GM04504 (cell line): ENCODE measurements around the gene ZNF28.
"Not testable (repeated sequence)": the region's sequence is repeated elsewhere in the genome, so short reads cannot be mapped to it uniquely, and the experiment has no call there.

ENCODE experiments used
- DNase-seq: peaks from one replicate; pipeline ENCODE4 v3.0.0-alpha.2; 2012; ENCODE audit warnings: low read depth

The ZNF28 gene

DNA sequence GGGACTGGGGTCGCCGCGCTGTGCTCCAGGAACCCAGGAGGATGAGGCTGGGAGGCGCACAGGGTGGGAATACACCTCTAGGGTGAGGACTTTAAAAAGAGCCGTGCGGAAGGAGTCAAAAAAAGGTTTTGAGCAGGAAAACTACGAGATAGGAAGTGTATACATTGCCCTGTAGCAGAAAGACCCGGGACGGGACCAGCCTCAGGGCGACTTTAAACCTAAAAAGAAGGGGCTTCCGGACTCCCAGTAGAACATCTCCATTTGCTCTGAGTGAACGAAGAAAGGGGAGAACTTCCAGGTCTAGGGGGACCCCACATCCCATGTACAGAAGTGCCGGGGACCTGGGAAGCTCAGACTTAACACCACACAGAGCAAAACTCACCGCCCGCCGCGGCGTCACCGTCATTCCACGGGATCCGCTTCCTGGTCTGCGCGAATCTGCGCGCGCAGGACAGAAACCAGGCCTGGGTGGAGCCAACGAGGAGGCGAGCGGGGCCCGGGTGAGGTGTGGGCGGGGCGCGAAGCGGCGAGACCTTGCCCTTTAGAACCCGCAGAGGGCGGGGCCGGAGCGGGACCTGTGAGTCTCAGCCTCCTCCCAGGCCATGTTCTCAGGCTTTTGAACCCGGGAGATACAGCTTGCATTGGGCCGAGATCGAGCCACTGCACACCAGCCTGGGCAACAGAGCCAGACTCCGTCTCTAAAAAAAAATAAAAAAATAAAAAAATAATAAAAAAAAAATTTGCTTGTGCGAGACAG, at the start of gene ZNF28:
ZNF28 (minus strand) TSS at position 430 of the 757 bp plus-strand sequence. CDS start 3,675 bp downstream, outside the sequence.
- peak; percentile 11 for DNase-seq

GRCh38 chr19:52868031-52868430, 46.6 kb upstream of the ZNF28 start:
- not testable (repeated sequence) for DNase-seq

DNA sequence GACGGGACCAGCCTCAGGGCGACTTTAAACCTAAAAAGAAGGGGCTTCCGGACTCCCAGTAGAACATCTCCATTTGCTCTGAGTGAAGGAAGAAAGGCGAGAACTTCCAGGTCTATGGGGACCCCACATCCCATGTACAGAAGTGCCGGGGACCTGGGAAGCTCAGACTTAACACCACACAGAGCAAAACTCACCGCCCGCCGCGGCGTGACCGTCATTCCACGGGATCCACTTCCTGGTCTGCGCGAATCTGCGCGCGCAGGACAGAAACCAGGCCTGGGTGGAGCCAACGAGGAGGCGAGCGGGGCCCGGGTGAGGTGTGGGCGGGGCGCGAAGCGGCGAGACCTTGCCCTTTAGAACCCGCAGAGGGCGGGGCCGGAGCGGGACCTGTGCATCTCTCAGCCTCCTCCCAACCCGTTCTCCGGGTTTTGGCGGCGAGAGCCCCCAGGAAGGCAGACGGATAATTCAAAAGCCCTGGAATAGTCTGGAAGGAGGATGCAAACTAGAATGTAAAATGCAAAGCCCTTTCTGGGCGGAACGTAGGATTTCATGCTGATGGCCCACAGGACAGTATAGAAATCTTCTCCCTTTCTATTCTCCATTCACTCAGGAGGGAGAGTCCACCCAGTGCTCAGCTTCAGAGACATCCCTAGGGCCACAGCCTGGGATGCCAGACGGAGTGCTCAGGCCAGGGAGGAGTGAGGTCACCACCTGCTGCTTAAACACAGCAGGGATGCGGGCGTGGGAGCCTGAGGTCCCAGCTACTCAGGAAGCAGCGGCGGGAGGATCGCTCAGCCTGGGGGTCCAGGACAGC, 36.2 kb upstream of the ZNF28 start, which contains the start of gene ZNF468:
ZNF468 (minus strand) TSS at position 242 of the 814 bp plus-strand sequence. CDS start 3,347 bp downstream, outside the sequence.
- peak; percentile 27 for DNase-seq

GRCh38 chr19:52856540-52857377, 35.3 kb upstream of the ZNF28 start:
- not testable (repeated sequence) for DNase-seq

DNA sequence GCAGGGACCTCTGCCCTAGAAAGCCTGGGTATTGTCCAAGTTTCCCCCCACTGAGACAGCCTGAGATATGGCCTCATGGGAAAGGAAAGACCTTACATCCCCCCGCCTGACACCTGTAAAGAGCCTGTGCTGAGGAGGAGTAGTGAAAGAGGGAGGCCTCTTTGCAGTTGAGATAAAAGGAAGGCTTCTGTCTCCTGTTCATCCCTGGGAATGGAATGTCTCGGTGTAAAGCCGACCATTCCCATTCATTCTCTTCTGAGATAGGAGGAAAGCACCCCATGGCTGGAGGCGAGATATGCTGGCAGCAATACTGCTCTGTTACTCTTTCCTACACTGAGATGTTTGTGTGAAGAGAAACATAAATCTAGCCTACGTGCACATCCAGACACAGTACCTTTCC, 25.9 kb upstream of the ZNF28 start:
- not testable (repeated sequence) for DNase-seq

- not testable (repeated sequence) for DNase-seq
Observed at GRCh38 chr19:52840825-52841465, 19.5 kb upstream of the ZNF28 start.

GRCh38 chr19:52834289-52834688, 12.9 kb upstream of the ZNF28 start:
- not testable (repeated sequence) for DNase-seq

DNA sequence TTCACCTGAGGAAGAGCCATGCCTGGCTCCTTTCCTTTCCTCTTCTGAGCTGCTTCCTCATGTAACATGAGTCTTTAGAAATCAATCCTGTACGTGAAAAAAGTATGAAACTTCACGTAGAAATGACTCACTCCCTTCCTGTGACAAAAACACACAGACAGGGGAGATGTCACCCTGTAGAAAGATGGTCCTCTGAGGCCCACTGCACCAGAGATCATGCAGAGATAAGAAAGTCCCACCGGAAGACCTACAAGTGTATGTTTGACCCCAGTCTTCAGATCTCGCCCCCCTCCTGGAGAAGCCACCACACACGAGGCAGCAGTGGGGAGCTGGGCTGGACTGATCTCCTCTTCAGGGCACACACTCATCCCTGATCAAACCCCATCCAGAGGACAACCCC, 12.1 kb upstream of the ZNF28 start:
- not testable (repeated sequence) for DNase-seq

- not testable (repeated sequence) for DNase-seq
Observed at GRCh38 chr19:52829866-52830265, 8.4 kb upstream of the ZNF28 start.

DNA sequence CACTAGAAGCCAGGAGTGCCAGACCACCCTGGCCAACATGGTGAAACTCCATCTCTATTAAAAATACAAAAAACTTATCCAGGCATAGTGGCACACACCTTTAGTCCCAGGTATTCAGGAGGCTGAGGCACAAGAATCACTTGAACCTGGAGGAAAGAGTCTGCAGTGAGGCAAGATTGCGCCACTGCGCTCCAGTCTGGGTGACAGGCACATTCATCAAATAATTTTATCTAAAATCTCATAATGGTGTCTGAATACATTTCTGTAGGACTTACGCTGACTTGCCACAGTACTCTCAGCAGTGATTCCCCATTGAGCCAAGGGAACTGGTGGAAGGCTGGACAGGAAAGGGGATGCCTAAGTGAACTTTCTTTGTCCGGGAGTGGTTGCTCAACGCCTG, 4.3 kb upstream of the ZNF28 start:
- DNase-seq, result no peak

DNA sequence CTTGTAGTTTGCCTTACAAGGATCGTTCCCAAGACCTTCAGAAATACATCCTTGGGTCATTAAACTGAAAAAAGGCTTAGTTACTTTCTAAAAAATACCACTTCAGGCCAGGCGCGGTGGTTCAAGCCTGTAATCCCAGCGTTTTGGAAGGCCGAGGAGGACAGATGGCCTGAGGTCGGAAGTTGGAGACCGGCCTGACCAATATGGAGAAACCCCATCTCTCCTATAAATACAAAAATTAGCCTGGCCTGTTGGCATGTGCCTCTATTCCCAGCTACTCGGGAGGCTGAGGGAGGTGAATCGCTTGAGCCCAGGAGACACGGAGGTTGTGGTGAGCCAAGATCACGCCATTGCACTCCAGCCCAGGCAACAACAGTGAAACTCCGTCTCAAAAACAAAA, 2.2 kb upstream of the ZNF28 start:
- DNase-seq, result no peak

GRCh38 chr19:52820472-52821203, 795 bp downstream of the ZNF28 start:
- peak; percentile 4 for DNase-seq

DNA sequence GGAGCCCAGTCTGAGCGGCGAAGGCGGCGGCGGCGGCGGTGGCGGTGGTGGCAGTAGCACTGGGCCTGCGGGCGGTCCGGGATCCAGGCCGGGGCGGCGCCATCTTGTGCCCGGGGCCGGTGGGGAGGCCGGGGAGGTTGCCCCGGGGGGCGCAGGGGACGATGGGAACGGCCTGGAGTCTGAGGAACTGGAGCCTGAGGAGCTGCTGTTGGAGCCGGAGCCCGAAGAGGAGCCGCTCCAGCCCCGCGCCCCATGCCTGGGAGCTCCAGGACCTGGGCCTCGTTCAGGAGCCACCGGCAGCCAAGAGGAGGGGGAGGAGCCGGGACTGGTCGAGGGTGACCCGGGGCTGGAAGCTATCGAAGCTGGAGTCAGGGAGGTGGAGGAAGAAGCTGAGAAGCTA, 11.6 kb downstream of the ZNF28 start:
- no peak for DNase-seq

GRCh38 chr19:52799950-52800640, 21.3 kb downstream of the ZNF28 start:
- DNase-seq, result not testable (repeated sequence)

- no peak for DNase-seq
Observed at GRCh38 chr19:52789440-52789839, 32.0 kb downstream of the ZNF28 start.

DNA sequence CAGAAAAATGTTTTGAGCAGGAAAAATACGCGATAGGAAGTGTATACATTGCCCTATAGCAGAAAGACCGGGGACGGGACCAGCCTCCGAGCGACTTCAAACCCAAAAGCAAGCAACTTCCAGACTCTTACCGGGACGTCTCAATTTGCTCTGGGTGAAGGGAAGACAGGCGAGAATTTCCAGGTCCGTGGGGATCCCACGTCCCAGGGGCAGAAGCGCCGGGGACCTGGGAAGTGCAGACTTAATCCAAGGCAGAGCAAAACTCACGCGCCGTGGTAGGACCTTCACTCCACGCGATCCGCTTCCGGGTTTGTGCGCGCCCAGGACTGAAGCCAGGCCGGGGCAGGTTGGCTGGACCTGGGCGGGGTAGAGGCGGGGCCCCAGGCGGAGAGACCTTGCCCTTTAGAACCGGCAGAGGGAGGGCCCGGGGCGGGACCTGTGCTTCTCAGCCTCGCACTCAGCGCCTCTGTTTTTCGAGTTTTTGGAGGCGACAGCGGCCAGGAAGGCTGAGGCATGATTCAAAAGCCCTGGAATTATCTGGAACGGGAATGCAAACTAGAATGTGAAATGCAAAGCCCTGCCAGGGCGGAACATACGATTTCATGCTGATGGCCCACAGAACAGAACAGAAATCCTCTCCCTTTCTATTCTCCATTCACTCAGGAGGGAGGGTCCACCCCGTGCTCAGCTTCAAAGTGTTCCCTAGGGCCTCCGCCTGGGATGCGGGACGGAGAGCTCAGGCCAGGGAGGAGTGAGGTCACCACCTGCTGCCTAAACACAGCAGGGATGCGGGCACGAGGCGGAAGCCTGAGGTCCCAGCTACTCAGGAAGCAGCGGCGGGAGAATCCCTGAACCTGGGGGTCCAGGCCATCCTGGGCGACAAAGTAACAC, 34.7 kb downstream of the ZNF28 start, which contains the start of gene ZNF600:
ZNF600 (minus strand) TSS at position 328 of the 891 bp plus-strand sequence. CDS start 7,903 bp downstream, outside the sequence.
- DNase-seq, result peak; percentile 45

DNA sequence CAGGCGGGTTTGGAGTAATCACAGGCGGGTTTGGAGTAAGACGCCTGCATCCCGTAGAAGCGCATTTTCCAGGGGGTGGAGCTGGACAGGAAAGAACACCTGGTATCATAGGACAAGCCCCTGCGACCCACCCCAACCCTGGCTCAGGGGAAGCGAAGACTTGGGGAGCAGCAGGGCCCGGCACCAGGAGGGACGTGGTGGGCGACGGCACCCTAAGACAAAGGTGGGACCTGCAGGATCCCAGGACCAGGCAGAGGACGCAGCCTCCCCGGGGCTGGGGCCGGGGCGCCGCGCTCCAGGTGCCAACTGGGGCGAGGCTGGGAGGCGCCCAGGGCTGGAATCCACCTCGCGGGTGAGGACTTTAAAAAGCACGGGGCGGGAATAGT, 35.4 kb downstream of the ZNF28 start:
- no peak for DNase-seq

GRCh38 chr19:52785506-52785905, 35.9 kb downstream of the ZNF28 start:
- no peak for DNase-seq

- not testable (repeated sequence) for DNase-seq
Observed at GRCh38 chr19:52782864-52783263, 38.6 kb downstream of the ZNF28 start.
